ENCODE results near the gene PRKCA.

DNA sequence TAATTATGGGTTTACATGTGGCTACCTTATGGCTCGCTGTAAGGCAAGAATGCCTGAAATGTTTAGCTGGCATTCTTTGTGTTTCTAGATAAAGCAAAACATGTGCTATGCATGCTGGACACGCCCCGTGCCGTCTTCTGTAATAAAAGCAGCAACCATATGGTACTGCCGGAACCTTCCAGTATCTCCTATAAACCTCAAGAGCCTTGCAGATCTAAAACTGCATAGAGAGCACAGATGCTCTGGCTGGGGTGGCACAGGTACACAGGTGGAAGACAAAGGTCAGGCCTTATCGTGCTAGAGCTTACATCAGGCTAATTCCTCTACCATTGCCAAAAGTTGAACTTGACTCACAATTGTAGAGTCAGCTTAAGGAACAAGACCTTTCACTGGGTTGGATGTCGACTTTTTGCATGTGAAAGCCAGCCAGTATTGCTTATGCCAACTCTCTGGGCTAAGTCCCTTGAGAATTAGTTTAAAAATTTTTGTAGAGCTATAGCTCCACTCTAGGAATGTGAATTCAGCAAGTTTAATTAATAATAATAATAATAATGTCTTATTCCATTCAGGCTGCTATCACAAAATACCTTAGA lies 345.1 kb downstream of the PRKCA start:
- no peak for TF ChIP-seq ESRRA (IDR thresholded peaks at IDR 0.05; ENCODE audit: borderline replicate concordance, low read depth)
- TF ChIP-seq JUND (IDR thresholded peaks at IDR 0.05; ENCODE audit: borderline replicate concordance, low read depth, low read length) = no peak
- no peak for TF ChIP-seq JUND (tag; IDR thresholded peaks at IDR 0.05; ENCODE audit: borderline replicate concordance, low read depth, low read length)
- TF ChIP-seq ZNF263 (CRISPR knock-in tag; IDR thresholded peaks at IDR 0.05; ENCODE audit: borderline replicate concordance) = no peak
- TF ChIP-seq, protein P1, sequence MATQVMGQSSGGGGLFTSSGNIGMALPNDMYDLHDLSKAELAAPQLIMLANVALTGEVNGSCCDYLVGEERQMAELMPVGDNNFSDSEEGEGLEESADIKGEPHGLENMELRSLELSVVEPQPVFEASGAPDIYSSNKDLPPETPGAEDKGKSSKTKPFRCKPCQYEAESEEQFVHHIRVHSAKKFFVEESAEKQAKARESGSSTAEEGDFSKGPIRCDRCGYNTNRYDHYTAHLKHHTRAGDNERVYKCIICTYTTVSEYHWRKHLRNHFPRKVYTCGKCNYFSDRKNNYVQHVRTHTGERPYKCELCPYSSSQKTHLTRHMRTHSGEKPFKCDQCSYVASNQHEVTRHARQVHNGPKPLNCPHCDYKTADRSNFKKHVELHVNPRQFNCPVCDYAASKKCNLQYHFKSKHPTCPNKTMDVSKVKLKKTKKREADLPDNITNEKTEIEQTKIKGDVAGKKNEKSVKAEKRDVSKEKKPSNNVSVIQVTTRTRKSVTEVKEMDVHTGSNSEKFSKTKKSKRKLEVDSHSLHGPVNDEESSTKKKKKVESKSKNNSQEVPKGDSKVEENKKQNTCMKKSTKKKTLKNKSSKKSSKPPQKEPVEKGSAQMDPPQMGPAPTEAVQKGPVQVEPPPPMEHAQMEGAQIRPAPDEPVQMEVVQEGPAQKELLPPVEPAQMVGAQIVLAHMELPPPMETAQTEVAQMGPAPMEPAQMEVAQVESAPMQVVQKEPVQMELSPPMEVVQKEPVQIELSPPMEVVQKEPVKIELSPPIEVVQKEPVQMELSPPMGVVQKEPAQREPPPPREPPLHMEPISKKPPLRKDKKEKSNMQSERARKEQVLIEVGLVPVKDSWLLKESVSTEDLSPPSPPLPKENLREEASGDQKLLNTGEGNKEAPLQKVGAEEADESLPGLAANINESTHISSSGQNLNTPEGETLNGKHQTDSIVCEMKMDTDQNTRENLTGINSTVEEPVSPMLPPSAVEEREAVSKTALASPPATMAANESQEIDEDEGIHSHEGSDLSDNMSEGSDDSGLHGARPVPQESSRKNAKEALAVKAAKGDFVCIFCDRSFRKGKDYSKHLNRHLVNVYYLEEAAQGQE (IDR thresholded peaks at IDR 0.05; ENCODE audit: borderline replicate concordance) = no peak
- TF ChIP-seq, protein P1 (CRISPR knock-in tag; IDR thresholded peaks at IDR 0.05; ENCODE audit: low read depth) = no peak
- TF ChIP-seq YY1 (IDR thresholded peaks at IDR 0.05; ENCODE audit: borderline replicate concordance in 1 of 3, control insufficient read depth in 1 of 3, extremely low read depth in 1 of 3, insufficient read depth in 3 of 3, insufficient read length in 1 of 3, insufficient replicate concordance in 2 of 3, low read depth in 1 of 3, low read length in 2 of 3) = no peak
- TF ChIP-seq POLR2A (conservative IDR thresholded peaks at IDR 0.05) = no peak
- TF ChIP-seq RNF219 (CRISPR knock-in tag; IDR thresholded peaks at IDR 0.05) = no peak
- TF ChIP-seq FOXP1 (CRISPR knock-in tag; IDR thresholded peaks at IDR 0.05) = no peak
- TF ChIP-seq RAD21 (CRISPR knock-in tag; conservative IDR thresholded peaks at IDR 0.05 in 1 of 2, IDR thresholded peaks at IDR 0.05 in 1 of 2) = no peak
- TF ChIP-seq ZNF282 (CRISPR knock-in tag; IDR thresholded peaks at IDR 0.05) = no peak

All from K562 (cell line).